Adrenal gland (tissue), 12 donors: ENCODE data around the gene ACD. TPM values are rescaled to one million over a fixed set of nuclear protein-coding genes. Genes with fewer than 3 reads are reported as not detected.

Experiments used
- DNase-seq, 7 donors: peaks; one replicate each; pipeline ENCODE4 v3.0.0-alpha.2; 2019 to 2020
- H3K27ac ChIP-seq, 5 donors: fragments of 200-600 bp; sonication (generic) in 4 of 5; 1 replicate in 3 of 5; 2 replicates in 2 of 5; pipeline versions ENCODE4 v1.5.1 to v1.8.0; 2016 to 2020; ENCODE audit warnings: mild to moderate bottlenecking in 1 of 5
- H3K27me3 ChIP-seq: fragments of 200-600 bp; 2 replicates; pipeline ENCODE4 v1.8.0; 2021
- H3K36me3 ChIP-seq, 2 donors: fragments of 200-600 bp; replicated peaks in 1 of 2; 1 replicate in 1 of 2; 2 replicates in 1 of 2; pipeline versions ENCODE4 v1.5.1 to v1.8.0; 2018 to 2022
- H3K4me1 ChIP-seq, 2 donors: fragments of 200-600 bp; replicated peaks in 1 of 2; 1 replicate in 1 of 2; 2 replicates in 1 of 2; pipeline versions ENCODE4 v1.5.1 to v1.8.0; 2018 to 2021
- H3K4me3 ChIP-seq, 4 donors: fragments of 200-600 bp; sonication (generic) in 3 of 4; one replicate each; pipeline ENCODE4 v1.5.1; 2016 to 2018
- H3K9me3 ChIP-seq, 3 donors: fragments of 200-600 bp; sonication (generic) in 1 of 3; replicated peaks in 1 of 3; 1 replicate in 2 of 3; 2 replicates in 1 of 3; pipeline versions ENCODE4 v1.5.1 to v1.8.0; 2016 to 2021
- POLR2A ChIP-seq, 2 donors: fragments of 450-650 bp; IDR thresholded peaks; one replicate each; pipeline ENCODE4 v1.6.1; 2017; ENCODE audit warnings: antibody characterized with exemption in 2 of 2, mild to moderate bottlenecking in 2 of 2, moderate library complexity in 1 of 2
- WGBS, 4 donors: extraction: QIAGEN DNeasy Blood & Tissue Kit in 2 of 4; methylation state at CpG; one replicate each; pipeline versions ENCODE4 v1.1.5 to v1.1.7; 2013 to 2017; 5-methylcytosine and 5-hydroxymethylcytosine counted together
- intact Hi-C, 2 donors: fragments of 100-400 bp; cut with DNase I; formaldehyde crosslinking; loops; one replicate each; pipeline versions ENCODE4 v1.14.1 to v1.15.0; 2022 to 2023
- polyA plus RNA-seq, 3 donors: library from polyadenylated mRNA; stranded (reverse); fragments of 200-250 nt in 2 of 3; fragments of 350-450 nt in 1 of 3; fragmentation: Illumina TruSeq in 1 of 3; extraction: RNeasy Lipid Tissue Mini Kit (QIAGEN cat#74804) in 1 of 3; gene quantifications; one replicate each; pipeline ENCODE4 v1.2.3, GENCODE V29; 2013 to 2014
- total RNA-seq, 9 donors: library from RNA; depleted of rRNA in 4 of 9; stranded (reverse); fragments of >200 nt in 4 of 9; fragments of 120-200 nt in 1 of 9; fragmentation: NEBNext Ultra II Directional in 1 of 9; extraction: Animal tissue kit (Norgen Biotek cat#: 25700) in 1 of 9; gene quantifications; one replicate each; pipeline versions ENCODE4 v1.1.0 to v1.2.4, GENCODE V29; 2013 to 2023
- TF ChIP-seq, protein P1 (sequence below), 6 experiments: fragments of 450-650 bp in 4 of 6; fragments of 200-600 bp in 2 of 6; sonication (generic) in 1 of 6; IDR thresholded peaks; 1 replicate in 5 of 6; 2 replicates in 1 of 6; pipeline versions ENCODE4 v1.5.1 to v1.8.0; 2016 to 2021; ENCODE audit warnings: antibody characterized with exemption in 6 of 6, mild to moderate bottlenecking in 2 of 6, moderate library complexity in 1 of 6
- donor health status: healthy with polysubstance abuse.
- donor health status: Bipolar disorder and iron deficiency.
- donor health status: DM: yes; HTN: yes; CAD: no.
- donor health status: DM: no; HTN: no; CAD: no.
- donor health status: DM: no; HTN: no; CAD: no.
- donor health status: DM: yes; HTN: yes; CAD: no.

The ACD gene
- total and polyA plus RNA-seq, 12 donors, result 7.3 to 47.0 (median 20.7) TPM

DNA sequence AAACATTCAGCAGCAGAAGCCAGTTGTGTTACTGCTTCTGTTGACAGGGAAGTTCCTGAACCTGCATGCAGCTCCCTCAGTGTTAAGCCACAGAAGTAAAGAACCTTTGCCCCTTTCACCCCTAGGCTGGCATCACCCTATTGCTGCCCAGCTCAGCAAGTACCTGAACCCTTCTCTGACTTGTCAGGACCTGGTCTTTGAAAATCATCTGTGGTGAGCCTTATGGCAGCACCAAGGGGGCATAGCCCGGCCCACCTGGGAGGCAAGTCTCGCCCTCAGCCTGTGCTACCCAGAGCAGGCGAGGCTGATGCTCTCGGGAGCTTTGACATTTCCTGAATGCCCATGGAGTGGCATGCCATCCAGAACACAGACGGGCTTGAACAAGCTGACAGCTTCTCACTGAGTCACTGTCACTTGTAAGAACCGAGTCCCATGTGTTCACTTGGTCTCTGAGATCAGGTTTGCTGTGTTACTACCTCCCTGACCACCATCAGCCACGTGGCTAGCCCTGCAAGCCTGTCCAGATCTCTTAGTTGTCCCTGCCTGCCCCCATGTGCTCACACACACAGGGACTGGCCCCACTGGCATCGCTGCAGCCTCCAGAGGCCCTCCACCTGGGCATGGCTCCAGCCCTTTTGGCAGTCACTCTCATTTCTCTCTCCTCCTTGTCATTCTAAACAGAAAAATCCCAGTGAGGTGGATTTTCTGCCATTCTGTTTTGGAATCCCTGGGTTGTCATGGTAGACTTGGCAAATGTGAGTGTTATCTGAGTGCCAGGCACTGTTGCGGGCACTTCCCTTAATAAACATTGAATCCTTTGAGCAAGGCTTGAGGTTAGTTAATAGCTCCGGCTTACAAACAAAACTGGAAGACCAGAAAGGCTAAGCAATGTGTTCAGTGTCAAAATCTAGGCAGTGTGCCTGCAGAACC, 18.0 kb downstream of the ACD start:
- Histone ChIP-seq H3K4me3 (no peak overlapping the region), H3K36me3 (peaks cover 0 to 24% of the 10 kb centered on the region in 2 donors), H3K27ac (peak overlapping the region in 1 of 5 donors; percentile 10), H3K9me3 (no peaks in the 10 kb centered on the region), H3K27me3 (peaks cover 17% of the 10 kb centered on the region), H3K4me1 (peaks cover 0 to 17% of the 10 kb centered on the region in 2 donors)
- DNase-seq, result peak; percentile 64 to 90 (median 88)
- TF ChIP-seq, protein P1, sequence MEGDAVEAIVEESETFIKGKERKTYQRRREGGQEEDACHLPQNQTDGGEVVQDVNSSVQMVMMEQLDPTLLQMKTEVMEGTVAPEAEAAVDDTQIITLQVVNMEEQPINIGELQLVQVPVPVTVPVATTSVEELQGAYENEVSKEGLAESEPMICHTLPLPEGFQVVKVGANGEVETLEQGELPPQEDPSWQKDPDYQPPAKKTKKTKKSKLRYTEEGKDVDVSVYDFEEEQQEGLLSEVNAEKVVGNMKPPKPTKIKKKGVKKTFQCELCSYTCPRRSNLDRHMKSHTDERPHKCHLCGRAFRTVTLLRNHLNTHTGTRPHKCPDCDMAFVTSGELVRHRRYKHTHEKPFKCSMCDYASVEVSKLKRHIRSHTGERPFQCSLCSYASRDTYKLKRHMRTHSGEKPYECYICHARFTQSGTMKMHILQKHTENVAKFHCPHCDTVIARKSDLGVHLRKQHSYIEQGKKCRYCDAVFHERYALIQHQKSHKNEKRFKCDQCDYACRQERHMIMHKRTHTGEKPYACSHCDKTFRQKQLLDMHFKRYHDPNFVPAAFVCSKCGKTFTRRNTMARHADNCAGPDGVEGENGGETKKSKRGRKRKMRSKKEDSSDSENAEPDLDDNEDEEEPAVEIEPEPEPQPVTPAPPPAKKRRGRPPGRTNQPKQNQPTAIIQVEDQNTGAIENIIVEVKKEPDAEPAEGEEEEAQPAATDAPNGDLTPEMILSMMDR (IDR thresholded peaks at IDR 0.05), result no peak
- TF ChIP-seq POLR2A (IDR thresholded peaks at IDR 0.05), result peak in 1 of 2 donors; percentile 6
- WGBS, 4 donors, result 27 to 46% (median 43%) methylated on average over 4 to 10 of the region's 10 CpGs
- intact Hi-C loops, result no loop called here

DNA sequence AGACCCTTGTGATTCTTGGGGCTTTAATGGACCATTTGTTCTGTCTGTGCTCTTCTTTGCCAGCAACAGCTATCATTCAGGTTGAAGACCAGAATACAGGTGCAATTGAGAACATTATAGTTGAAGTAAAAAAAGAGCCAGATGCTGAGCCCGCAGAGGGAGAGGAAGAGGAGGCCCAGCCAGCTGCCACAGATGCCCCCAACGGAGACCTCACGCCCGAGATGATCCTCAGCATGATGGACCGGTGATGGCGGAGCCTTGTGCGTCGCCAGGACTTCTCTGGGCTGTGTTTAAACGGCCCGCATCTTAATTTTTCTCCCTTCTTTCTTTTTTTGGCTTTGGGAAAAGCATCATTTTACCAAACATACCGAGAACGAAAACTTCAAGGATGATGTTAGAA, 22.4 kb downstream of the ACD start:
- TF ChIP-seq POLR2A (IDR thresholded peaks at IDR 0.05), result no peak
- peaks cover 0 to 63% of the 10 kb centered on the region in 2 donors for H3K36me3 ChIP-seq
- H3K27ac ChIP-seq, result no peak overlapping the region
- H3K4me1 ChIP-seq, result peaks cover 0 to 7% of the 10 kb centered on the region in 2 donors
- 89 to 94% (median 92%) methylated on average over 12 of the region's 12 CpGs for WGBS, 4 donors
- intact Hi-C loops, result no loop called here
- no peaks in the 10 kb centered on the region for H3K9me3 ChIP-seq
- DNase-seq, result no peak
- H3K4me3 ChIP-seq, result no peak overlapping the region
- H3K27me3 ChIP-seq, result no peaks in the 10 kb centered on the region

DNA sequence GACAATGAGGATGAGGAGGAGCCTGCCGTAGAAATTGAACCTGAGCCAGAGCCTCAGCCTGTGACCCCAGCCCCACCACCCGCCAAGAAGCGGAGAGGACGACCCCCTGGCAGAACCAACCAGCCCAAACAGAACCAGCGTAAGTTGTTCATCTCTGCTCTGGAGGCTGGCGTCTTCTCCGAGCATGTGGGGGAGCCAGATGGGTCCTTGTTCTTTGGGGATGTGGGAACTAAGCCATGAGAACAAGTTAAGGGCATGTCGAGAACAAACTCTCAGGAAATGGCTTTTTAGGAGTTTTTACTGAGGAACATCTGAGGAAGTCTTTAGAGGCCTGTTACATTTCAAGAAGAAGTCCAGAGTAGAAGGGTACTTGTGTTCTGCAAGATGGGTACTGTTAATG, 23.3 kb downstream of the ACD start:
- H3K9me3 ChIP-seq, result no peaks in the 10 kb centered on the region
- H3K27ac ChIP-seq, result no peak overlapping the region
- no peaks in the 10 kb centered on the region for H3K4me1 ChIP-seq
- 92 to 94% (median 94%) methylated on average over 8 of the region's 8 CpGs for WGBS, 4 donors
- no peak for TF ChIP-seq POLR2A (IDR thresholded peaks at IDR 0.05)
- TF ChIP-seq, protein P1 (IDR thresholded peaks at IDR 0.05), result no peak
- peaks cover 0 to 69% of the 10 kb centered on the region in 2 donors for H3K36me3 ChIP-seq
- no peak overlapping the region for H3K4me3 ChIP-seq
- intact Hi-C loops, result no loop called here
- no peak for DNase-seq
- no peaks in the 10 kb centered on the region for H3K27me3 ChIP-seq

DNA sequence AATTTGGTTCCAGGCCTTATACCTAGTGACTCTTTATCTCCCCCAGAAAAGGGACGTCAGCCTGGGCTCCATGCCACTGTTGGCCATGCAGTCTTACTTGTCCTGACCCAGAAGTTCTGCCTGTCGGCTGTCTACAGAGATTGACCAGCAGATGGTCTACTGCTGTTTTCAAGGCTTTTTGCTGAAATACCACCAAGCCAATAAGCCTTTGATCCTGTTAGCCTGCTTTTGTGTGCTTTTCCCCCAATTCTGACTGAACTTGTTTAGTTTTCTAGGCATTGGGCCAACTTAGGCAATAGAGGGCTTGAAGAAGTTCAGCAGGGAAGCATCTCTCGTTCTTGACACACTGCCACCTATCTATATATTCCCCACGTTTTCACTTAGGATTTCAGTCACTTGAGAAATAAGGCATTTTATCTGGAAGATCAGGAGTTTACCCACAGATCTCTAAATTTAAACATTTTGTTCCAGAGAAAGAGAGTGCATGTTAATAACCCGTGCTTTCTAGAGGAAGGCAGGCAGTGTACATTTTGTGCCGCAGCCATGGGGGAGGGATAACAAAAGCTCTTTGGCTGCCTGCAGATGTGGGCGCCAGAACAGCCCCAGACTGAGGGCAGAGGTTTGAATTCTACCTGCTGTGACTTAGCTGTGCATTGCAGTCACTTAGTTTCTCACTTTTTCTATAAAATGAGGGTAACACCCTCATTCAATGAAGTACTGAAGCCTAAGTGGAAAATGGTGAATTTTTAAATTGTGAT, 27.5 kb downstream of the ACD start:
- peak in 1 of 7 donors; percentile 18 for DNase-seq
- H3K4me3 ChIP-seq, result no peak overlapping the region
- H3K9me3 ChIP-seq, result no peaks in the 10 kb centered on the region
- WGBS, 4 donors, result 60 to 70% (median 63%) methylated on average over 7 of the region's 7 CpGs
- H3K36me3 ChIP-seq, result peaks cover 0 to 86% of the 10 kb centered on the region in 2 donors
- TF ChIP-seq, protein P1 (IDR thresholded peaks at IDR 0.05), result no peak
- no peak for TF ChIP-seq POLR2A (IDR thresholded peaks at IDR 0.05)
- no peak overlapping the region for H3K27ac ChIP-seq
- no peaks in the 10 kb centered on the region for H3K27me3 ChIP-seq
- H3K4me1 ChIP-seq, result no peaks in the 10 kb centered on the region
- intact Hi-C loops, result no loop called here
